Gastrocnemius medialis (tissue), 4 donors: ENCODE results near the gene PKIB.

Experiments
- CTCF ChIP-seq, 5 experiments: fragments of 450-650 bp in 3 of 5; fragments of 200-600 bp in 2 of 5; sonication (generic) in 2 of 5; IDR thresholded peaks in 4 of 5; conservative IDR thresholded peaks in 1 of 5; 1 replicate in 4 of 5; 2 replicates in 1 of 5; pipeline ENCODE4 v1.5.1; 2016 to 2019; ENCODE audit warnings: antibody characterized with exemption in 5 of 5, mild to moderate bottlenecking in 3 of 5, moderate library complexity in 3 of 5
- POLR2A ChIP-seq, 2 donors: fragments of 450-650 bp; IDR thresholded peaks; one replicate each; pipeline ENCODE4 v1.6.1; 2017; ENCODE audit warnings: antibody characterized with exemption in 2 of 2, mild to moderate bottlenecking in 2 of 2, moderate library complexity in 2 of 2

- TF ChIP-seq CTCF (IDR thresholded peaks at IDR 0.05 in 4 of 5, conservative IDR thresholded peaks at IDR 0.05 in 1 of 5) (no peak), POLR2A (IDR thresholded peaks at IDR 0.05) (no peak)
Measured at GRCh38 chr6:122751326-122751725, 141.1 kb downstream of the PKIB start.
